GM18951 (cell line): ENCODE results near the gene KCNN3.

Experiments used
- POLR2A ChIP-seq: IDR thresholded peaks from 4 replicates; pipeline ENCODE4 v1.6.1; 2011; ENCODE audit warnings: mild to moderate bottlenecking; ENCODE audit not compliant: insufficient read length, insufficient read depth; ENCODE audit errors: extremely low read depth
- in situ Hi-C: fragments of 300-500 bp; cut with MboI; formaldehyde crosslinking; loops from one replicate; pipeline ENCODE4 v1.12.0; 2022; ENCODE audit warnings: low sequenced_read_pairs, mixed read lengths, inconsistent platforms; ENCODE audit not compliant: unreplicated experiment

KCNN3 gene

GRCh38 chr1:154862907-154863306, 7.2 kb downstream of the KCNN3 start:
- TF ChIP-seq POLR2A, result no peak
- in situ Hi-C loops, result no loop called here

DNA sequence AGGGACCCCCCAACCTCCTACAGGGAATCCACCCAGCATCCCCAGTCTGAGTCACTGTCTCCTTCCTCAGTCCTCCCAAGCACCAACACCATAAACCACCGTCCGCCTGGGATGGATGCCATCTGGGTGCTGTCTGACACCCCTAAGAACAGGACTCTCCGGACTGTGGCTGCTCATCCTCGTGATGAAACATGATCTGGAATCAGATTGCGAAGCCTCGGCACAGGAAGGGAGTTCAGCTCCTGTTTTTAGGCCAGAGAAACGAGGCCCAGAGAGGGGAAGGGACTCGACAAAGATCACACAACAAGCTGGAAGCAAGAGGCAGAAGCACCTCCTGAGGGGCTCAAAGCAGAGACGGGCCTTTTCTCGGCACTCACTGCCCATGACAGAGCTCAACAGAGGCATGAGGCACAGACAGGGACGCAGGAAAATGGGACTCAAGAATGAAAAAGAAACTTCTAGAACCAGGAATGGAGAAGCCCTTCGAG, 8.4 kb downstream of the KCNN3 start:
- in situ Hi-C loops, result no loop called here
- no peak for TF ChIP-seq POLR2A

DNA sequence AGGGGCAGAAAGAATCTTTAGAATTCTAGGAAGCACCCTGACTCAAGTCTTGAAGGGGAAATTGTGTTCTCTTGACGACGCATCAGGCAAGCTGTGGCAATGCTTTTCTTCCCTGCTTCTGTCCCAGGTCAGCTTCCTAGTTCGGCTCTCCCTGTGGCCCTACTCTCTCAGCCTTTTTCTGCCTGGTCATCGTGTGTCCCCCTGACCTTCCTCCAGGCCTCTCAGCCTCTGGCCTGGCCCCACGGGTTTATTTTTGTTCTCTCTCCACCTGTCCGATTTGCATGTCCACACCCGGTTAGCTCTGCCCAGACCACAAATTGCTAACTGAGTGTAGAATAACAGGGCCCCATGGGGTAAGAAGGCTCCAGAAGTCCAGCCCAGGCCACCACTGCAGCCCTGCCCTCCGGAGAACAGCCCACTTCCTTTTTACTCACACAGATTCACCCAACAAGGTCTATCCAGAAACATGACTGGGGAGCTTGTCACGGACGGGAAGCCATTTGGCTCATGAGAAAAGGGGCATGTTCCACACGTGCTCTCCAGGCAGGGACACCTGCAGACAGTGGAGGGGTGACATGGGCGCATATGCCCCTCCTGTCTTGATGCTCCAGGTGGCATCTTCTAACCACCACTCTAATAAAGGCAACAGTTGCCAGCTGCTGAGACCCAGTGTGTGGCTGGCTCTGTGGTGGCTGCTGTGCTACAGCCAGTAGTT, 9.8 kb downstream of the KCNN3 start:
- in situ Hi-C loops, result no loop called here

GRCh38 chr1:154859786-154860155, 10.3 kb downstream of the KCNN3 start:
- in situ Hi-C loops, result no loop called here
- peak; percentile 59 for TF ChIP-seq POLR2A

More for the DNA sequence above, 9.8 kb downstream of the KCNN3 start:
- peak; percentile 60 for TF ChIP-seq POLR2A

GRCh38 chr1:154859151-154859785, 10.8 kb downstream of the KCNN3 start:
- in situ Hi-C loops, result no loop called here
- TF ChIP-seq POLR2A, result peak; percentile 77

GRCh38 chr1:154857441-154858215, 12.5 kb downstream of the KCNN3 start:
- in situ Hi-C loops, result no loop called here
- TF ChIP-seq POLR2A, result peak; percentile 23

- no peak for TF ChIP-seq POLR2A
- in situ Hi-C loops, result no loop called here
These were observed 13.1 kb downstream of the KCNN3 start for GRCh38 chr1:154857022-154857421.

GRCh38 chr1:154856544-154856943, 13.5 kb downstream of the KCNN3 start:
- TF ChIP-seq POLR2A, result no peak
- in situ Hi-C loops, result no loop called here

DNA sequence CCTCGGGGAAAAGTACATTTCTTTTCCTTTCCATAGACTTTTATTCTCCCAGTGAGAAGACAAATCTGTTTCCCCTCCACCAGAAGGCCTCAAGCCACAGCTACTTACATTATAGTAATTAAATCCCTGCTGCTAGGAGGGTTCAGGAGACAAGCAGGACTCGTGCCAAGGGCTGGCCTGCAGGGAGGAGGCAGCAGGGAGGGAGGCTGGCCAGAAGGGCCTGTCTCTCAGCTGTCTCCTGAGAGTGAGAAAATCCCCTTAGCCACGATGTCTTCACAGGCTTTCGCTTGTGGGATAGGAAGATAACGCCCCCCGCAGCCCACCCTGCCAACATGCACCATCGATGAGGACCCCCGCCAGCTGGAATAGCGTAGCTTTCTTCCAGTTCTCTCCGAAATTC, 14.0 kb downstream of the KCNN3 start:
- no peak for TF ChIP-seq POLR2A
- in situ Hi-C loops, result no loop called here

GRCh38 chr1:154855186-154855851, 14.8 kb downstream of the KCNN3 start:
- in situ Hi-C loops, result no loop called here
- TF ChIP-seq POLR2A, result no peak

GRCh38 chr1:154852845-154853244, 17.2 kb downstream of the KCNN3 start:
- in situ Hi-C loops, result no loop called here

GRCh38 chr1:154851392-154852177, 18.5 kb downstream of the KCNN3 start:
- TF ChIP-seq POLR2A, result no peak
- in situ Hi-C loops, result no loop called here

More at GRCh38 chr1:154852845-154853244, 17.2 kb downstream of the KCNN3 start:
- TF ChIP-seq POLR2A, result no peak

GRCh38 chr1:154849645-154850131, 20.4 kb downstream of the KCNN3 start:
- in situ Hi-C loops, result no loop called here
- TF ChIP-seq POLR2A, result no peak
